Liver (tissue), 9 donors: ENCODE results near the gene CPN1. TPM values are rescaled to one million over a fixed set of nuclear protein-coding genes. Genes with fewer than 3 reads are reported as not detected.

ENCODE experiments used
- DNase-seq: peaks from one replicate; pipeline ENCODE4 v3.0.0-alpha.2; 2017; ENCODE audit warnings: low spot score
- H3K27ac ChIP-seq, 2 donors: one replicate each; pipeline ENCODE4 v1.7.0; 2013; ENCODE audit warnings: inconsistent platforms in 2 of 2, low read length in 2 of 2, control low read depth in 1 of 2, low read depth in 1 of 2, mild to moderate bottlenecking in 1 of 2
- H3K27me3 ChIP-seq, 4 donors: one replicate each; pipeline versions ENCODE4 v1.6.1 to v1.7.0; 2013; ENCODE audit warnings: low read length in 3 of 4, inconsistent platforms in 1 of 4, mild to moderate bottlenecking in 1 of 4, moderate library complexity in 1 of 4; ENCODE audit not compliant: control insufficient read depth in 4 of 4, insufficient read depth in 4 of 4
- H3K36me3 ChIP-seq, 4 donors: one replicate each; pipeline versions ENCODE4 v1.6.1 to v1.7.0; 2013; ENCODE audit warnings: low read length in 3 of 4, mild to moderate bottlenecking in 3 of 4, low read depth in 1 of 4, moderate library complexity in 1 of 4; ENCODE audit not compliant: control insufficient read depth in 4 of 4, insufficient read depth in 3 of 4
- H3K4me1 ChIP-seq, 4 donors: one replicate each; pipeline versions ENCODE4 v1.6.1 to v1.7.0; 2013; ENCODE audit warnings: low read length in 3 of 4, mild to moderate bottlenecking in 3 of 4, moderate library complexity in 1 of 4; ENCODE audit not compliant: control insufficient read depth in 4 of 4, insufficient read depth in 4 of 4
- H3K4me3 ChIP-seq, 3 donors: one replicate each; pipeline versions ENCODE4 v1.6.1 to v1.7.0; 2013; ENCODE audit warnings: low read length in 3 of 3, control low read depth in 1 of 3, low read depth in 1 of 3, mild to moderate bottlenecking in 1 of 3
- H3K9ac ChIP-seq, 2 donors: one replicate each; pipeline ENCODE4 v1.7.0; 2013; ENCODE audit warnings: low read length in 2 of 2, mild to moderate bottlenecking in 2 of 2, moderate library complexity in 2 of 2, control low read depth in 1 of 2, low read depth in 1 of 2
- H3K9me3 ChIP-seq, 4 donors: one replicate each; pipeline versions ENCODE4 v1.6.1 to v1.7.0; 2013; ENCODE audit warnings: low read length in 3 of 4; ENCODE audit not compliant: control insufficient read depth in 4 of 4
- FOXA2 ChIP-seq: IDR thresholded peaks from 2 replicates; pipeline ENCODE4 v1.6.1; 2016; ENCODE audit warnings: antibody characterized with exemption
- HNF4A ChIP-seq, 2 donors: conservative IDR thresholded peaks; 2 replicates each; pipeline ENCODE4 v1.6.1; 2016; ENCODE audit warnings: antibody characterized with exemption in 2 of 2, mild to moderate bottlenecking in 2 of 2
- NR2F2 ChIP-seq: IDR thresholded peaks from 2 replicates; pipeline ENCODE4 v1.6.1; 2016; ENCODE audit warnings: antibody characterized with exemption
- SP1 ChIP-seq: IDR thresholded peaks from 2 replicates; pipeline ENCODE4 v1.6.1; 2018; ENCODE audit warnings: antibody characterized with exemption, mild to moderate bottlenecking
- TAF1 ChIP-seq: conservative IDR thresholded peaks from 2 replicates; pipeline ENCODE4 v1.6.1; 2016; ENCODE audit warnings: antibody characterized with exemption, mild to moderate bottlenecking
- WGBS: extraction: QIAGEN DNeasy Blood & Tissue Kit; methylation state at CpG from one replicate; pipeline ENCODE4 v1.1.7; 2013; 5-methylcytosine and 5-hydroxymethylcytosine counted together
- polyA plus RNA-seq, 2 donors: library from polyadenylated mRNA; stranded (reverse) in 1 of 2; unstranded in 1 of 2; fragments of 200-250 nt in 1 of 2; fragments of >200 nt in 1 of 2; fragmentation: Nextera tagmentation in 1 of 2; extraction: Ambion mirVana in 1 of 2; gene quantifications; one replicate each; pipeline versions ENCODE4 v1.2.1 to v1.2.3, GENCODE V29; 2013 to 2015
- total RNA-seq, 2 donors: library from RNA; depleted of rRNA; stranded (reverse); fragments of >200 nt; gene quantifications; one replicate each; pipeline ENCODE4 v1.2.3, GENCODE V29; 2014
- TF ChIP-seq, protein P1 (sequence below): IDR thresholded peaks from 2 replicates; pipeline ENCODE4 v1.6.1; 2016; ENCODE audit warnings: antibody characterized with exemption
- donor health status: healthy.
- donor health status: healthy.
- donor health status: healthy.
- donor health status: healthy.
- donor health status: healthy.

Gene CPN1
- total and polyA plus RNA-seq, 4 donors = 30.4 to 119 (median 96.8) TPM

DNA sequence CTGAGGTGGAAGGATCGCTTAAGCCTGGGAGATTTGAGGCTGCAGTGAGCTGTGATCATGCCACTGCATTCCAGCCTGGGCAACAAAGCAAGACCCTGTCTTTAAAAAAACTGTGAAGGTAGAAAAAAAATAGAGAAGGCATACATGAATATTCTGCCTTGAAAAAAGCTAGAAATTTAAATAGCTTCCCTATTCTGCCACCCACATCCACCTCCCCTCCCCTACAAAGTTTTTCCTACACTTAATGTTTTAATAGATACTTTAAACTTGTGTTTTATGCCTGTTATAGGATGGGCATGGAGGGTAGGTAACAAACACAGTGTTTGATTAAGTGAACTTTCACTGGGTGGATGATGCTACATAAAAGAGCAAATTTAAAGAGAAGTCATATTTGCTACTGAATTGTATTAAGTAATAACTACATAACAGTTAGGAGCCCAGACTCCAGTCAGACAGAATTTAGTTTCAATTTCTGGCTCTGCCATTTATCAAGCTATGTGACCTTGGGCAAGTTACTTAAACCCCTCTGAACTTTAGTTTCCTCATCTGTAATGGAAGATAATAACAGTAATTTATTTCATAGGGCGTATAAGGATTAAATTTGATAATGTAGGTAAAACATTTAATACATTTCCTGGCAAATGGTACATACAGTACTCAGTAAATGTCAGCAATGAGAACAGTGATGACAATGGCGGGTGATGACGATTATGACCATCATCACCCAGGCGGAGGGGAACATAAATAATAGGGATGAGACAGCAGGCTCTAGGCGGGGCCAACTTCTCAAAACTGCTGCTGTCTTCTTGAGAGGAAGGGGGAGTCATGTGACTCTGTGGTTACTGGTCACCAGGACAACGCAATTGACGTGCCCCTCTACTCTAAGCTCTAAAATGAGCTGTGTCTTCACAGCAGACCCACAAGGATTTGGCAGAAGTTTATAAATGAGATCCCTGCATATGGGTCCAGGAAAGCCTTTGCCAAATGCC, 87.7 kb downstream of the CPN1 start:
- Histone ChIP-seq H3K4me1 (peaks cover 0 to 11% (median 4%) of the 10 kb centered on the region in 4 donors), H3K4me3 (no peak overlapping the region), H3K27me3 (no peaks in the 10 kb centered on the region), H3K9ac (no peak overlapping the region), H3K27ac (peak overlapping the region in 1 of 2 donors; percentile 35), H3K36me3 (no peaks in the 10 kb centered on the region), H3K9me3 (no peaks in the 10 kb centered on the region)
- 76% methylated on average over 8 of the region's 8 CpGs for WGBS
- no peak for TF ChIP-seq HNF4A (conservative IDR thresholded peaks at IDR 0.05)
- TF ChIP-seq SP1 = peak; percentile 35
- peak; percentile 68 for TF ChIP-seq NR2F2
- no peak for TF ChIP-seq FOXA2
- TF ChIP-seq TAF1 = no peak
- TF ChIP-seq, protein P1, sequence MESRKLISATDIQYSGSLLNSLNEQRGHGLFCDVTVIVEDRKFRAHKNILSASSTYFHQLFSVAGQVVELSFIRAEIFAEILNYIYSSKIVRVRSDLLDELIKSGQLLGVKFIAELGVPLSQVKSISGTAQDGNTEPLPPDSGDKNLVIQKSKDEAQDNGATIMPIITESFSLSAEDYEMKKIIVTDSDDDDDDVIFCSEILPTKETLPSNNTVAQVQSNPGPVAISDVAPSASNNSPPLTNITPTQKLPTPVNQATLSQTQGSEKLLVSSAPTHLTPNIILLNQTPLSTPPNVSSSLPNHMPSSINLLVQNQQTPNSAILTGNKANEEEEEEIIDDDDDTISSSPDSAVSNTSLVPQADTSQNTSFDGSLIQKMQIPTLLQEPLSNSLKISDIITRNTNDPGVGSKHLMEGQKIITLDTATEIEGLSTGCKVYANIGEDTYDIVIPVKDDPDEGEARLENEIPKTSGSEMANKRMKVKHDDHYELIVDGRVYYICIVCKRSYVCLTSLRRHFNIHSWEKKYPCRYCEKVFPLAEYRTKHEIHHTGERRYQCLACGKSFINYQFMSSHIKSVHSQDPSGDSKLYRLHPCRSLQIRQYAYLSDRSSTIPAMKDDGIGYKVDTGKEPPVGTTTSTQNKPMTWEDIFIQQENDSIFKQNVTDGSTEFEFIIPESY = no peak
- no peak for DNase-seq

Other genes with a start within 250 kb of the CPN1 start
- gene DNMBP, start 71.9 kb downstream of the CPN1 start, total RNA-seq = 10 to 100 TPM in 1 of 2 donors, 1 to 10 TPM in 1; 3.8 to 12.6 TPM
- 1 to 10 TPM; 4.2 to 6.4 TPM for gene DNMBP, start 71.9 kb downstream of the CPN1 start, polyA plus RNA-seq
- gene ERLIN1, start 104.2 kb upstream of the CPN1 start, total RNA-seq = 10 to 100 TPM; 73.9 to 85.4 TPM
- gene ERLIN1, start 104.2 kb upstream of the CPN1 start, polyA plus RNA-seq = 10 to 100 TPM; 21.7 to 66.2 TPM
- gene CHUK, start 147.7 kb upstream of the CPN1 start, total RNA-seq = 10 to 100 TPM; 18.3 to 25.9 TPM
- 1 to 10 TPM; 7.7 to 10.0 TPM for gene CHUK, start 147.7 kb upstream of the CPN1 start, polyA plus RNA-seq
- 10 to 100 TPM; 10.2 to 15.7 TPM for gene CWF19L1, start 185.8 kb upstream of the CPN1 start, total RNA-seq
- gene CWF19L1, start 185.8 kb upstream of the CPN1 start, polyA plus RNA-seq = 1 to 10 TPM; 5.3 to 5.9 TPM
- 10 to 100 TPM; 10.7 to 25.5 TPM for gene BLOC1S2, start 204.8 kb upstream of the CPN1 start, total RNA-seq
- 10 to 100 TPM; 18.9 to 25.2 TPM for gene BLOC1S2, start 204.8 kb upstream of the CPN1 start, polyA plus RNA-seq
- gene PKD2L1, start 248.4 kb upstream of the CPN1 start, total RNA-seq = under 1 TPM; 0.08 to 0.14 TPM
- under 1 TPM; 0.06 to 0.15 TPM for gene PKD2L1, start 248.4 kb upstream of the CPN1 start, polyA plus RNA-seq